Measurements from ENCODE around the gene MRPL47.

MRPL47 gene

DNA sequence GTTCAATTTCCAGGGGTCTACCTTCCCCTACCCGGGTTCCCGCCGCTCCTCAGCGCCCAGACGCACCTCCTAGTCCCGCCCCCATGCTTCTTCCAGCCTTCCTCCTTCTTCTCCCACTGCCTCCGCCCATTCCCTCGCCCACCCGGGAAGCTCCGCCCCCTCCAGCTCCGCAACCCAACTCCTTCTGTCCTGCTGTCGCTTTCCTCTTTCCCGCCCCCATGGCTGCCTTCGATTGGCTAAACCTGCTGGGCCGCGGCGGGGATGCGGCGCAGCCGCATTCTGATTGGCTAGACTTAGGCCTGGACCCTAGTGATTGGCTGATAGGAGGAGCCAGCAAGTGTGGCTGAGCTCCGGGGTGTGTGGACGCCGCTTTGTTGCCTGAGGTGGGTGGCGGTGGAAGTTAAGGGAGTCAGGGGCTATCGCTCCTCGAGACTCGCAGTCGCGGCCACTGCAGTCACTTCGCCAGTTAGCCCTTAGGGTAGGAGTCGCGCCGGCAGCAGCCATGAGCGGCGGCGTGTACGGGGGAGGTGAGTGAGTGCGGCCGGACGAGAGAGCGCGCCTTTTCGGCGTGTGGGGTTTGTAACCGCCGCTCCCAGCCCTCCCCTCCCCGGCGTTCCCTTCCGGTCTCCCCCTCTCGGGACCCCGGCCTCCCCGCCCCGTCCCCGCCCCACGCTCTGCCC is 41.7 kb downstream of the MRPL47 start, which contains the start of gene ACTL6A:
ACTL6A (plus strand) TSS at position 336 of the 680 bp plus-strand sequence; CDS start at position 503, 167 bp downstream.
- H3K4me3 ChIP-seq (ENCODE audit: low read depth, low read length), result peak within 1 kb of the TSS; percentile 81
- peak; percentile 100 for DNase-seq (ENCODE audit: low read depth)
- TF ChIP-seq, protein P1, sequence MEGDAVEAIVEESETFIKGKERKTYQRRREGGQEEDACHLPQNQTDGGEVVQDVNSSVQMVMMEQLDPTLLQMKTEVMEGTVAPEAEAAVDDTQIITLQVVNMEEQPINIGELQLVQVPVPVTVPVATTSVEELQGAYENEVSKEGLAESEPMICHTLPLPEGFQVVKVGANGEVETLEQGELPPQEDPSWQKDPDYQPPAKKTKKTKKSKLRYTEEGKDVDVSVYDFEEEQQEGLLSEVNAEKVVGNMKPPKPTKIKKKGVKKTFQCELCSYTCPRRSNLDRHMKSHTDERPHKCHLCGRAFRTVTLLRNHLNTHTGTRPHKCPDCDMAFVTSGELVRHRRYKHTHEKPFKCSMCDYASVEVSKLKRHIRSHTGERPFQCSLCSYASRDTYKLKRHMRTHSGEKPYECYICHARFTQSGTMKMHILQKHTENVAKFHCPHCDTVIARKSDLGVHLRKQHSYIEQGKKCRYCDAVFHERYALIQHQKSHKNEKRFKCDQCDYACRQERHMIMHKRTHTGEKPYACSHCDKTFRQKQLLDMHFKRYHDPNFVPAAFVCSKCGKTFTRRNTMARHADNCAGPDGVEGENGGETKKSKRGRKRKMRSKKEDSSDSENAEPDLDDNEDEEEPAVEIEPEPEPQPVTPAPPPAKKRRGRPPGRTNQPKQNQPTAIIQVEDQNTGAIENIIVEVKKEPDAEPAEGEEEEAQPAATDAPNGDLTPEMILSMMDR (IDR thresholded peaks at IDR 0.05; ENCODE audit: insufficient read depth, low read depth, low read length, missing control alignments), result no peak

DNA sequence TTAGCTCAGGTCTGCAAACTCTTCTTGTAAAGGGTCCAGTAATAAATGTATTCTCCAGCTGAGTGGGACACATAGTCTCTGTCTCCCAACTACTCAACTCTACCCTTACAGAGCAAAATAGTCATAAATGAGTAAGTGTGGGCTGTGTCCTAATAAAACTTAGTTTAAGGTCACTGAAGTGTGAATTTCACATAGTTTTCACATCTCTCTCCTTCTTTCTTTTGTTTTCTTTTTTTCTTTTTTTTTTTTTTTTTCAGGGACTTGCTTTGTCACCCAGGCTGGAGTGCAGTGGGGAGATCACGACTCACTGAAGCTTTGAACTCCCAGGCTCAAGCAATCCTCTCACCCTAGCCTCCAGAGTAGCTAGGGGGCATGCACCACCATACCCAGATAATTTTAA is 43.6 kb downstream of the MRPL47 start:
- DNase-seq (ENCODE audit: low read depth), result no peak
- H3K4me3 ChIP-seq (ENCODE audit: low read depth, low read length), result no peak overlapping the region
- TF ChIP-seq, protein P1 (IDR thresholded peaks at IDR 0.05; ENCODE audit: insufficient read depth, low read depth, low read length, missing control alignments), result no peak

DNA sequence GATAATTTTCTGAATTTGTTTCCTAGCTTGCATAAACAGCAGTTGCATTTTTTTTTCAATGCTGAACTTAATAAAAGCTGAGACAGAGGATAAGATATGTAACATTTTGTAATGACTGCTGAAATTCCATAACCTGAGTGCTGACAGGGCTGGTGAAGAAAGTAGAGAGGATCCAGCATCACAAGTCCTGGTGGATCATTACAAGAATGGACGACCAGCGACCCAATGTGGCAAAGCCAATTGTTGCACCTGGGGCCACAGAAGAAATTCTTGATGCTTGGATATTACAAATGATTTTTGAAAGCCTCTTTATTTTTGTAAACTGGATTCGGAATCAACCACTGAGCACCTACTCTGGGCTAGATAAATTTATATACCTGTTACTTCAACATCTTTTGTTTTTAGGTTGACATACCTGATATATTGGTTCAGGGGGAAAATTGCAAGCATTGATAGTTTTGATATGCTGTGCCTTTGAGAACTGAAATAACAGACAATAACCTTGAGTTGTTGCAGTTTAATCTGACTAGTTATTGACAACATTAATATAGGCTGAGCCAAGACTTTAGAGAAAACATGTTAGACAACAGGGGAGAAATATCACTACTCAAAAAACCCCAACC is 45.6 kb downstream of the MRPL47 start:
- DNase-seq (ENCODE audit: low read depth), result peak; percentile 76
- TF ChIP-seq, protein P1 (IDR thresholded peaks at IDR 0.05; ENCODE audit: insufficient read depth, low read depth, low read length, missing control alignments), result peak; percentile 81
- H3K4me3 ChIP-seq (ENCODE audit: low read depth, low read length), result no peak overlapping the region

- TF ChIP-seq, protein P1 (IDR thresholded peaks at IDR 0.05; ENCODE audit: insufficient read depth, low read depth, low read length, missing control alignments), result no peak
- no peak overlapping the region for H3K4me3 ChIP-seq (ENCODE audit: low read depth, low read length)
- no peak for DNase-seq (ENCODE audit: low read depth)
These were observed 52.9 kb downstream of the MRPL47 start for GRCh38 chr3:179551349-179552105.

DNA sequence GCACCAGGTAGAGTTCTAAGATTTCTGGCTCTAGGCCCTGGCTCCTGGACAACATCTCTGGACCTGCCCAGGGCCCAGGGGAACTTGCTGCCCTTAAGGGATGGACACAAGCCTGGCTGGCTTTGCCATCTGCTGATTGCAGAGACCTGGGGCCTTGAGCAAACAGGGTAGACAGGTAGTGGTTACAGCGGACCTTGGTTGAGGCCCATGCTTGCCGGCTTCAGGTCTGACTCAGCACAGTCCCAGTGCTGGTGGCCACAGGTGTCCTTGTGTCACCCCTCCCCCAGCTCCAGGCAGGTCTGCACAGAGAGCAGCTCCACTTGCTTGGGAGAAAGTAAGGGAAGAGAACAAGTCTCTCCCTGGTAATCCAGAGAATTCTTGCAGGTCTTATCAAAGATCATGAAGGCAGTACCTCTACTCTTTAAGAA is 57.6 kb downstream of the MRPL47 start:
- no peak overlapping the region for H3K4me3 ChIP-seq (ENCODE audit: low read depth, low read length)
- TF ChIP-seq, protein P1 (IDR thresholded peaks at IDR 0.05; ENCODE audit: insufficient read depth, low read depth, low read length, missing control alignments), result no peak
- DNase-seq (ENCODE audit: low read depth), result peak; percentile 47

GRCh38 chr3:179544981-179545645 is 59.3 kb downstream of the MRPL47 start:
- no peak overlapping the region for H3K4me3 ChIP-seq (ENCODE audit: low read depth, low read length)
- no peak for DNase-seq (ENCODE audit: low read depth)
- TF ChIP-seq, protein P1 (IDR thresholded peaks at IDR 0.05; ENCODE audit: insufficient read depth, low read depth, low read length, missing control alignments), result no peak

Data from GM12865 (cell line).